ENCODE results near the gene GNG3. TPM values are rescaled to one million over a fixed set of nuclear protein-coding genes. Genes with fewer than 3 reads are reported as not detected.
"Not testable (repeated sequence)": the region's sequence is repeated elsewhere in the genome, so short reads cannot be mapped to it uniquely, and the experiment has no call there.

Gene GNG3
- polyA plus RNA-seq, 2 of the 4 experiments (the other 2 are of a cell fraction), result not detected

DNA sequence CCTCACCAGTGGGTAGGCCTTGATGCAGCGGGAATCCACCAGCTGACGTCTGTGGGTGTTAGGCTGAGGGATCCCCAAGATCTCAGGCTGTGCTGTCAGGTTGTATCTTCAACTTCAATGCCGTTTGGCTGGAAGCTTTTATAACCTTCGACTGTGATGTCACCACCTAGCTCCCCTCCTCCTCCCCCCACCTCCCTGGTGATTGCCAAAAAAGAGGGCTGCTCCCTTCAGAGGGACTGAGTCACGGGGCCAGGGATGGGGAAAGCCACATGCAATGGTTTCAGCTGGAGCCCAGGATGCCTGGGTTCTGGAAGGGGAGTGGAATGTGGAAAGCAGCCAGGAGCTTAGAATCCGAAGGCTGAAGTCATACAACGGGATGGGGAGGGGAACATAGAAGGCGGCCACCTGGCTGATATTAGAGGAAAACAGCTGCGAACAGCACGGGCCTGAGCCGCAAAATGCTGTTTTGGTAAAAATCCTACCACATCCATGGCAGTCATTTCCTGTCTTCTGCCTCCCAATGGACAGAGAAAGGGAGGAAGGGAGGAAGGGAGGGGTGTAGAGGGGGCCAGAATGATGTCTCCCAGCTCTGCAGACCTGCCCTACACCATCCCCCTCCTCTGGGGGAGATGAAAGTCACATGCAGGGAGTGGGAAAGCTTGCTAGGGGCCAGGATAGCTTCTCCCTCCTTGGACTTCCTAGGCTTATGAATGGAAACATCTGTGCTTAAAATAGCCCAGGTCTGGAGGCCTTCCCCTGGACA lies 17.9 kb upstream of the GNG3 start, which contains the start of gene LRRN4CL:
TSS of gene LRRN4CL (minus strand) at position 110 of the 763 bp plus-strand sequence. CDS start 1,022 bp downstream, outside the sequence.
- ChIA-PET POLR2A (interaction anchor here (0.6 to 1.9 kb wide), 6 partner anchors 16 to 151 kb away, joined by 3 to 6 read pairs (median 3); partner anchors contain the start of genes C11orf98, CSKMT, HNRNPUL2 and TTC9C), CTCF (interaction anchor here (0.9 to 9.8 kb wide), 10 partner anchors 8 to 297 kb away, joined by 3 to 126 read pairs (median 5); partner anchors contain the start of genes LBHD1, UBXN1 and UQCC3)
- TF ChIP-seq, protein P1, sequence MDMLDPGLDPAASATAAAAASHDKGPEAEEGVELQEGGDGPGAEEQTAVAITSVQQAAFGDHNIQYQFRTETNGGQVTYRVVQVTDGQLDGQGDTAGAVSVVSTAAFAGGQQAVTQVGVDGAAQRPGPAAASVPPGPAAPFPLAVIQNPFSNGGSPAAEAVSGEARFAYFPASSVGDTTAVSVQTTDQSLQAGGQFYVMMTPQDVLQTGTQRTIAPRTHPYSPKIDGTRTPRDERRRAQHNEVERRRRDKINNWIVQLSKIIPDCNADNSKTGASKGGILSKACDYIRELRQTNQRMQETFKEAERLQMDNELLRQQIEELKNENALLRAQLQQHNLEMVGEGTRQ (IDR thresholded peaks at IDR 0.05), result no peak
- TF ChIP-seq JUN (IDR thresholded peaks at IDR 0.05), result 0 out of 5 replicates have a peak, but pooled peaks of 1 of the 2 experiments have one; percentile 20
- Histone ChIP-seq H3K4me2 (no peak within 1 kb of the TSS), H3K4me1 (peaks cover 4% of the 10 kb centered on the region; the same call in 1 of the 3 replicates), H3K27ac (no peak within 1 kb of the TSS), H3K9me3 (no peaks in the 10 kb centered on the region), H3K4me3 (no peak within 1 kb of the TSS)
- WGBS (ENCODE audit: missing lambda C conversion rate), result 75% methylated on average over 11 of the region's 11 CpGs
- ATAC-seq, result peak; percentile 11 to 45; a peak in 5 of 6 replicates
- no peak for FAIRE-seq
- DNase-seq (ENCODE audit: low read depth in 1 of 2, low spot score in 1 of 2), result no peak

DNA sequence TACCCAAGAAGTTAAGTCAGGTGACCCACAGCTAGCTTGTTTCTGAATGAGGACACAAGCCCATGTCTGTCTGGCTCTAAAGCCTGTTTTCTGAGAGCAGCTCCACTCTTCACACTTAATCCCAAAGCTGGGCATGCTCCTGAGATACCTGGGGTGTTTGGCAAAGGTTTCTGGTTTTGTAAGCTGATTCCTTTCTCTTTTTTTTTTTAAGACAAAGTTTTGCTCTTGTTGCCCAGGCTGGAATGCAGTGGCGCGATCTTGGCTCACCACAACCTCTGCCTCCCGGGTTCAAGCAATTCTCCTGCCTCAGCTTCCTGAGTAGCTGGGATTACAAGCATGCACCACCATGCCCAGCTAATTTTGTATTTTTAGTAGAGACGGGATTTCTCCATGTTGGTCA lies 13.9 kb upstream of the GNG3 start:
- H3K4me1 ChIP-seq; H3K4me2 ChIP-seq; DNase-seq (ENCODE audit: low read depth in 1 of 2, low spot score in 1 of 2); H3K9me3 ChIP-seq; ATAC-seq; H3K27ac ChIP-seq; H3K4me3 ChIP-seq; FAIRE-seq: not testable (repeated sequence)
- POLR2A ChIA-PET, result interaction anchor here (0.8 to 1.4 kb wide), 2 partner anchors 25 to 29 kb away, joined by 3 to 7 read pairs; partner anchors contain the start of genes C11orf98 and CSKMT
- 73% methylated on average over 4 of the region's 4 CpGs for WGBS (ENCODE audit: missing lambda C conversion rate)
- CTCF ChIA-PET, result interaction anchor here (0.7 to 9.8 kb wide), 15 partner anchors 9 to 316 kb away, joined by 3 to 126 read pairs (median 4); partner anchors contain the start of genes BSCL2, GNG3, HNRNPUL2 and LBHD1

DNA sequence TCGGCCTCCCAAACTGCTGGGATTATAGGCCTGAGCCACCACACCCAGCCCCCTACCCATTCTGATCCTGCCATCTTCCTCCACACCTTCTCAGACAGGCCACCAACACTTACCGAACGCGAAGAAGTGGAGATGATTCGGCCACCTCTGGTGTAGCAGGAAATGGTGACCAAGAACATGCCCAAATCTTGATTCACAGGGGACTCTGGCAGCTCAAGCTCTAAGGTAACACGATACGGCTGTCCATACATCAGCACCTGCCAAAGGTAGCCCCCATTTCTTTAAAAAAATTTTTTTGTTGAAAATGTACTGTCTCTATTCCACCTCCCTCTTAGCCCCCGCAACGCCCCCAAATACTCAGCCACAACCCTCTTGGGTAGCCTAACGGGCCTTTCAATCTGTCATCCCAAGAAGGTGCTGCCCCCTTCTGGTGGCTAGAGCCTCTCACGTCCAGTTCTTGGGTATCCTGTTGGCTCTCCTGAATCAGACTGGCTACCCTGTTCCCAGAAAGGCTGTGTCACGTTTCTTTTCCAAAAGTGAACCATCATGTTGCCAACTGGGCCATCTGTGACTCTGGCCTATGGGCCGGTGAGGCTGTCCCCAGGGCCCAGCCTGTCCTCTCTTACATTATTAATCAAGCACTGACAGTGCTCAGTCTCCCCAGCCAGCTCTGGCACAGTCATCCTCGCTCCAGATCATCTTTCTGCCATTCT lies 12.9 kb upstream of the GNG3 start:
- WGBS (ENCODE audit: missing lambda C conversion rate), result 58% methylated on average over 14 of the region's 14 CpGs
- peaks cover 2% of the 10 kb centered on the region; the same call in 1 of the 3 replicates for H3K4me1 ChIP-seq
- H3K27ac ChIP-seq, result no peak overlapping the region
- no peak overlapping the region for H3K4me2 ChIP-seq
- ATAC-seq (peak; percentile 75 to 88), DNase-seq (ENCODE audit: low read depth in 1 of 2, low spot score in 1 of 2) (peak; percentile 68 to 87), FAIRE-seq (no peak)
- no peaks in the 10 kb centered on the region for H3K9me3 ChIP-seq
- TF ChIP-seq RAD21 (conservative IDR thresholded peaks at IDR 0.05 in 1 of 2, IDR thresholded peaks at IDR 0.05 in 1 of 2), result peak; percentile 52 to 63
- no peak for TF ChIP-seq TP53 (CRISPR knock-in tag; IDR thresholded peaks at IDR 0.05)
- TF ChIP-seq, protein P2, sequence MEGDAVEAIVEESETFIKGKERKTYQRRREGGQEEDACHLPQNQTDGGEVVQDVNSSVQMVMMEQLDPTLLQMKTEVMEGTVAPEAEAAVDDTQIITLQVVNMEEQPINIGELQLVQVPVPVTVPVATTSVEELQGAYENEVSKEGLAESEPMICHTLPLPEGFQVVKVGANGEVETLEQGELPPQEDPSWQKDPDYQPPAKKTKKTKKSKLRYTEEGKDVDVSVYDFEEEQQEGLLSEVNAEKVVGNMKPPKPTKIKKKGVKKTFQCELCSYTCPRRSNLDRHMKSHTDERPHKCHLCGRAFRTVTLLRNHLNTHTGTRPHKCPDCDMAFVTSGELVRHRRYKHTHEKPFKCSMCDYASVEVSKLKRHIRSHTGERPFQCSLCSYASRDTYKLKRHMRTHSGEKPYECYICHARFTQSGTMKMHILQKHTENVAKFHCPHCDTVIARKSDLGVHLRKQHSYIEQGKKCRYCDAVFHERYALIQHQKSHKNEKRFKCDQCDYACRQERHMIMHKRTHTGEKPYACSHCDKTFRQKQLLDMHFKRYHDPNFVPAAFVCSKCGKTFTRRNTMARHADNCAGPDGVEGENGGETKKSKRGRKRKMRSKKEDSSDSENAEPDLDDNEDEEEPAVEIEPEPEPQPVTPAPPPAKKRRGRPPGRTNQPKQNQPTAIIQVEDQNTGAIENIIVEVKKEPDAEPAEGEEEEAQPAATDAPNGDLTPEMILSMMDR (IDR thresholded peaks at IDR 0.05), result peak; percentile 61
- TF ChIP-seq ESRRA (IDR thresholded peaks at IDR 0.05; ENCODE audit: borderline replicate concordance, low read length), result no peak
- no peak for TF ChIP-seq ZNF302 (CRISPR knock-in tag; IDR thresholded peaks at IDR 0.05)
- TF ChIP-seq SMC3 (IDR thresholded peaks at IDR 0.05), result peak; percentile 60
- ChIA-PET POLR2A (interaction anchor here (1.0 to 1.4 kb wide), 3 partner anchors 30 to 103 kb away, joined by 3 to 7 read pairs (median 4); partner anchors contain the start of genes C11orf98, CSKMT, INTS5 and TUT1), CTCF (interaction anchor here (0.6 to 9.8 kb wide), 21 partner anchors 8 to 317 kb away, joined by 3 to 126 read pairs (median 4); partner anchors contain the start of genes B3GAT3, BSCL2, GNG3 and HNRNPUL2)
- no peak overlapping the region for H3K4me3 ChIP-seq

DNA sequence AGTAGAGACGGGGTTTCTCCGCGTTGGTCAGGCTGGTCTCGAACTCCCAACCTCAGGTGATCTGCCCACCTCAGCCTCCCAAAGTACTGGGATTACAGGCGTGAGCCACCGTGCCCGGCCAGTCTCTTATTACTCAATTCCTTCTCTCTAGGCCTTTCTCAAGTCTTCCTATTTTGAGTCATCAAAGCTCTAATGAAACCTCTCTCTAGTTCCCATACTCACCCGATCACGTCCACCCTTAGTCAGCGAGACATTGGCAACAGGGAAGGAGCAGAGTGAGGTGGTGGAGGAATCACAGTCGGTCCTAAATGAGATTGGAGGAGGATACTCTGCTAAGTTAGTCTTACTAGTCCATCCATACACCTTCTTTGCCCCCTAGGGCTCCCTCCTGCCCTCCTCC lies 5.2 kb upstream of the GNG3 start:
- ATAC-seq, result no peak
- no peak for FAIRE-seq
- CTCF ChIA-PET, result interaction anchor here (1.1 to 4.5 kb wide), 4 partner anchors 8 to 21 kb away, joined by 3 to 39 read pairs (median 10); no protein-coding TSS in a partner anchor
- no peaks in the 10 kb centered on the region for H3K9me3 ChIP-seq
- POLR2A ChIA-PET, result interaction anchor here (1.6 to 1.8 kb wide), 2 partner anchors 25 to 37 kb away, joined by 4 to 6 read pairs; partner anchors contain the start of genes C11orf98, CSKMT, HNRNPUL2 and TTC9C
- H3K4me3 ChIP-seq, result no peak overlapping the region
- no peak overlapping the region for H3K4me2 ChIP-seq
- DNase-seq (ENCODE audit: low read depth in 1 of 2, low spot score in 1 of 2), result no peak
- peaks cover 12% of the 10 kb centered on the region for H3K4me1 ChIP-seq
- 93% methylated on average over 11 of the region's 11 CpGs for WGBS (ENCODE audit: missing lambda C conversion rate)
- H3K27ac ChIP-seq, result no peak overlapping the region
- TF ChIP-seq, protein P3, sequence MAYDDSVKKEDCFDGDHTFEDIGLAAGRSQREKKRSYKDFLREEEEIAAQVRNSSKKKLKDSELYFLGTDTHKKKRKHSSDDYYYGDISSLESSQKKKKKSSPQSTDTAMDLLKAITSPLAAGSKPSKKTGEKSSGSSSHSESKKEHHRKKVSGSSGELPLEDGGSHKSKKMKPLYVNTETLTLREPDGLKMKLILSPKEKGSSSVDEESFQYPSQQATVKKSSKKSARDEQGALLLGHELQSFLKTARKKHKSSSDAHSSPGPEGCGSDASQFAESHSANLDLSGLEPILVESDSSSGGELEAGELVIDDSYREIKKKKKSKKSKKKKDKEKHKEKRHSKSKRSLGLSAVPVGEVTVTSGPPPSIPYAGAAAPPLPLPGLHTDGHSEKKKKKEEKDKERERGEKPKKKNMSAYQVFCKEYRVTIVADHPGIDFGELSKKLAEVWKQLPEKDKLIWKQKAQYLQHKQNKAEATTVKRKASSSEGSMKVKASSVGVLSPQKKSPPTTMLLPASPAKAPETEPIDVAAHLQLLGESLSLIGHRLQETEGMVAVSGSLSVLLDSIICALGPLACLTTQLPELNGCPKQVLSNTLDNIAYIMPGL (CRISPR knock-in tag; IDR thresholded peaks at IDR 0.05; ENCODE audit: borderline replicate concordance), result no peak
- no peak for TF ChIP-seq NFE2L2 (conservative IDR thresholded peaks at IDR 0.05; ENCODE audit: low read length)
- TF ChIP-seq ZFP36 (IDR thresholded peaks at IDR 0.05; ENCODE audit: borderline replicate concordance, partially characterized antibody), result no peak
- TF ChIP-seq, protein P4, sequence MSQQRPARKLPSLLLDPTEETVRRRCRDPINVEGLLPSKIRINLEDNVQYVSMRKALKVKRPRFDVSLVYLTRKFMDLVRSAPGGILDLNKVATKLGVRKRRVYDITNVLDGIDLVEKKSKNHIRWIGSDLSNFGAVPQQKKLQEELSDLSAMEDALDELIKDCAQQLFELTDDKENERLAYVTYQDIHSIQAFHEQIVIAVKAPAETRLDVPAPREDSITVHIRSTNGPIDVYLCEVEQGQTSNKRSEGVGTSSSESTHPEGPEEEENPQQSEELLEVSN (IDR thresholded peaks at IDR 0.05; ENCODE audit: borderline replicate concordance, low read depth), result no peak
- TF ChIP-seq, protein P5, sequence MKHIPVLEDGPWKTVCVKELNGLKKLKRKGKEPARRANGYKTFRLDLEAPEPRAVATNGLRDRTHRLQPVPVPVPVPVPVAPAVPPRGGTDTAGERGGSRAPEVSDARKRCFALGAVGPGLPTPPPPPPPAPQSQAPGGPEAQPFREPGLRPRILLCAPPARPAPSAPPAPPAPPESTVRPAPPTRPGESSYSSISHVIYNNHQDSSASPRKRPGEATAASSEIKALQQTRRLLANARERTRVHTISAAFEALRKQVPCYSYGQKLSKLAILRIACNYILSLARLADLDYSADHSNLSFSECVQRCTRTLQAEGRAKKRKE (CRISPR knock-in tag; IDR thresholded peaks at IDR 0.05; ENCODE audit: low read depth), result no peak
- no peak for TF ChIP-seq HOXA7 (CRISPR knock-in tag; IDR thresholded peaks at IDR 0.05)
- no peak for TF ChIP-seq RCOR1 (IDR thresholded peaks at IDR 0.05; ENCODE audit: low read depth, low read length)
- TF ChIP-seq, protein P6, sequence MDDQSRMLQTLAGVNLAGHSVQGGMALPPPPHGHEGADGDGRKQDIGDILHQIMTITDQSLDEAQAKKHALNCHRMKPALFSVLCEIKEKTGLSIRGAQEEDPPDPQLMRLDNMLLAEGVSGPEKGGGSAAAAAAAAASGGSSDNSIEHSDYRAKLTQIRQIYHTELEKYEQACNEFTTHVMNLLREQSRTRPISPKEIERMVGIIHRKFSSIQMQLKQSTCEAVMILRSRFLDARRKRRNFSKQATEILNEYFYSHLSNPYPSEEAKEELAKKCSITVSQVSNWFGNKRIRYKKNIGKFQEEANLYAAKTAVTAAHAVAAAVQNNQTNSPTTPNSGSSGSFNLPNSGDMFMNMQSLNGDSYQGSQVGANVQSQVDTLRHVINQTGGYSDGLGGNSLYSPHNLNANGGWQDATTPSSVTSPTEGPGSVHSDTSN (IDR thresholded peaks at IDR 0.05), result no peak
- TF ChIP-seq SREBF2 (IDR thresholded peaks at IDR 0.05), result no peak
- TF ChIP-seq ZNF302 (CRISPR knock-in tag; IDR thresholded peaks at IDR 0.05), result no peak

Measured in A549 (cell line).